Measurements from ENCODE around the gene RAB4B.
"Not testable (repeated sequence)": the region's sequence is repeated elsewhere in the genome, so short reads cannot be mapped to it uniquely, and the experiment has no call there.

The RAB4B gene

GRCh38 chr19:40777937-40778705, at the start of gene RAB4B:
TSS of gene RAB4B (plus strand) at chr19:40778247. CDS start at chr19:40778376, 129 bp downstream.
- H3K9me3 ChIP-seq, result no peaks in the 10 kb centered on the region
- no peaks in the 10 kb centered on the region for H3K36me3 ChIP-seq (replicated peaks)
- DNase-seq (ENCODE audit: low spot score in 2 of 2), result peak; percentile 100
- peak within 1 kb of the TSS; percentile 59 for H3K4me3 ChIP-seq
- in situ Hi-C loops (cut with MboI; ENCODE audit: low sequenced_read_pairs), result no loop called here
- H3K4me1 ChIP-seq, result peaks cover 10% of the 10 kb centered on the region
- H3K27me3 ChIP-seq (ENCODE audit: low read depth), result no peaks in the 10 kb centered on the region

DNA sequence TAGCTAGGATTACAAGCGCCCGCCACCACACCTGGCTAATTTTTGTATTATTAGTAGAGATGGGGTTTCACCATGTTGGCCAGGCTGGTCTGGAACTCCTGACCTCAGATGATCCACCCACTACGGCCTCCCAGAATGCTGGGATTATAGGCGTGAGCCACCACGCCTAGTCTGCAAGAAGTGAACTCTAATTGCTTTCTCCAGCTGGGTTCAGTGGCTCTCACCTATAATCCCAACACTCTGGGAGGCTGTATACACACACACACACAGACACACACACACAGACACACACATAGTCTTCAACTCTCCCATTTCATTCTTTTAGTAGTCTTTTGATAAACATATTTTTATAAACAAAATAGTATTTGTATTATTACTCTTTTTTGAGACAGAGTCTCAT, 48.0 kb upstream of the RAB4B start:
- DNase-seq (ENCODE audit: low spot score in 2 of 2); in situ Hi-C loops (cut with MboI; ENCODE audit: low sequenced_read_pairs); H3K27me3 ChIP-seq (ENCODE audit: low read depth); H3K4me1 ChIP-seq; H3K4me3 ChIP-seq; H3K9me3 ChIP-seq: not testable (repeated sequence)
- H3K36me3 ChIP-seq (replicated peaks), result peaks cover 50% of the 10 kb centered on the region

GRCh38 chr19:40732304-40732703, 45.7 kb upstream of the RAB4B start:
- H3K27me3 ChIP-seq (ENCODE audit: low read depth); H3K9me3 ChIP-seq; in situ Hi-C loops (cut with MboI; ENCODE audit: low sequenced_read_pairs); H3K4me3 ChIP-seq; DNase-seq (ENCODE audit: low spot score in 2 of 2); H3K4me1 ChIP-seq: not testable (repeated sequence)
- H3K36me3 ChIP-seq (replicated peaks), result peaks cover 52% of the 10 kb centered on the region

GRCh38 chr19:40733149-40733548, 44.9 kb upstream of the RAB4B start:
- Histone ChIP-seq H3K9me3 (no peaks in the 10 kb centered on the region), H3K4me3 (no peak overlapping the region), H3K36me3 (replicated peaks) (peaks cover 50% of the 10 kb centered on the region), H3K4me1 (no peaks in the 10 kb centered on the region), H3K27me3 (ENCODE audit: low read depth) (no peaks in the 10 kb centered on the region)
- no peak for DNase-seq (ENCODE audit: low spot score in 2 of 2)
- in situ Hi-C loops (cut with MboI; ENCODE audit: low sequenced_read_pairs), result no loop called here

DNA sequence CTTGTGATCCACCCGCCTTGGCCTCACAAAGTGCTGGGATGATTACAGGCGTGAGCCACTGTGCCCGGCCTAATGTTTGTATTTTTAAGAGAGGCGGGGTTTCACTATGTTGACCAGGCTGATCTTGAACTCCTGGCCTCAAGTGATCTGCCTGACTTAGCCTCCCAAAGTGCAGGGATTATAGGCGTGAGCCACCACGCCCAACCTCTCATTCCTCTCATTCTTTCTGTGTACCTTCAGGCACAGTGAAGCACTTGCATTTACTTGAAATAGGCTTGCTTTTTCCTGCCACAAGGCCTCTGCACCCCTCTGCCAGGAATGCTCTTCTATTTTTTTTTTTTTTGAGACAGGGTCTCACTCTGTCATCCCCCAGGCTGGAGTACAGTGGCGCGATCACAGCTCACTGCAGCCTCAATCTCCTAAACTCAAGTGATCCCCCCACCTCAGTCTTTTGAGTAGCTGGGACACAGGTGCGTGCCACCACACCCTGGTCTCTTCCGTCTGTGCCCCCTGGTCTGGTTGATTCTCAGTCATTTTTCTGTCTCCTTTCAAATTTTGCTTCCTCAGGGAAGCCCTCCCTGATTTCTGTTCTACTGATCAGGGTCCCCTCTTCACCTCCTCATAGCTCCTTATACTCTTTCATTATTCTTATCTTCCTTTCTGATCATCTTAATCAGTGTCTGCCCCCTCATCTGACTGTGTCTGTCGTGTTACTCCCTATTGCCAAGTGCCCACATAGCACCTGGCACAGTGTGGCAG, 42.9 kb upstream of the RAB4B start:
- no peaks in the 10 kb centered on the region for H3K9me3 ChIP-seq
- no peak for DNase-seq (ENCODE audit: low spot score in 2 of 2)
- no peaks in the 10 kb centered on the region for H3K27me3 ChIP-seq (ENCODE audit: low read depth)
- in situ Hi-C loops (cut with MboI; ENCODE audit: low sequenced_read_pairs), result no loop called here
- H3K4me1 ChIP-seq, result no peaks in the 10 kb centered on the region
- no peak overlapping the region for H3K4me3 ChIP-seq
- H3K36me3 ChIP-seq (replicated peaks), result peaks cover 53% of the 10 kb centered on the region

GRCh38 chr19:40736661-40737060, 41.4 kb upstream of the RAB4B start:
- no peak overlapping the region for H3K4me3 ChIP-seq
- H3K36me3 ChIP-seq (replicated peaks), result peaks cover 45% of the 10 kb centered on the region
- no peak for DNase-seq (ENCODE audit: low spot score in 2 of 2)
- no peaks in the 10 kb centered on the region for H3K4me1 ChIP-seq
- H3K27me3 ChIP-seq (ENCODE audit: low read depth), result no peaks in the 10 kb centered on the region
- no peaks in the 10 kb centered on the region for H3K9me3 ChIP-seq
- in situ Hi-C loops (cut with MboI; ENCODE audit: low sequenced_read_pairs), result no loop called here

DNA sequence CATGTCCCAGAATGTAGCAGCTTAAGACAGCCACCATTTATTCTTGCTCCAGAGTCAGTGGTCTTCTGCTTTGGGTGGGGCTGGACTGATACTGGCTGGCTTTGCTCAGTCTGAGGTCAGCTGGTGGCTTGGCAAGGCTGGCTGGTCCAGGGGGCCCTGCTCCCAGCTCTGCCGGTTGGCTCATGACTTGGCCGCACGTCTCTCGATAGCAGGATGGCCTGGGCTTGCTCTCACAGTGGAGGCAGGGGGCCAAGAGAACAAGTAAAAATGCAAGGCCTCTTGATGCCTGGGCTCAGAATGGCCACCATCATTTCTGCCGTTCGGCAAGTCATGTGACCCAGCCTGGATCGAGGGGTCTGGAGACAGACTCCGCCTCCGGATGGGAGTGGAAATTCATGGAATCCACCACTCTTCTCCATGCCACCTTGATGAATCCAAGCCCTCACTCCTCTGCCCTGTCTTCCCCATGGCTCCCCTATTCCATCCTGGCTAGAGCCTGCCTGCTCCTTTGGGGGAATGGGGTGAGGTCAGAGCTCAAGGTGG, 40.9 kb upstream of the RAB4B start:
- H3K9me3 ChIP-seq, result no peaks in the 10 kb centered on the region
- no peak overlapping the region for H3K4me3 ChIP-seq
- no peaks in the 10 kb centered on the region for H3K4me1 ChIP-seq
- no peaks in the 10 kb centered on the region for H3K27me3 ChIP-seq (ENCODE audit: low read depth)
- in situ Hi-C loops (cut with MboI; ENCODE audit: low sequenced_read_pairs), result no loop called here
- no peak for DNase-seq (ENCODE audit: low spot score in 2 of 2)
- H3K36me3 ChIP-seq (replicated peaks), result peaks cover 50% of the 10 kb centered on the region

DNA sequence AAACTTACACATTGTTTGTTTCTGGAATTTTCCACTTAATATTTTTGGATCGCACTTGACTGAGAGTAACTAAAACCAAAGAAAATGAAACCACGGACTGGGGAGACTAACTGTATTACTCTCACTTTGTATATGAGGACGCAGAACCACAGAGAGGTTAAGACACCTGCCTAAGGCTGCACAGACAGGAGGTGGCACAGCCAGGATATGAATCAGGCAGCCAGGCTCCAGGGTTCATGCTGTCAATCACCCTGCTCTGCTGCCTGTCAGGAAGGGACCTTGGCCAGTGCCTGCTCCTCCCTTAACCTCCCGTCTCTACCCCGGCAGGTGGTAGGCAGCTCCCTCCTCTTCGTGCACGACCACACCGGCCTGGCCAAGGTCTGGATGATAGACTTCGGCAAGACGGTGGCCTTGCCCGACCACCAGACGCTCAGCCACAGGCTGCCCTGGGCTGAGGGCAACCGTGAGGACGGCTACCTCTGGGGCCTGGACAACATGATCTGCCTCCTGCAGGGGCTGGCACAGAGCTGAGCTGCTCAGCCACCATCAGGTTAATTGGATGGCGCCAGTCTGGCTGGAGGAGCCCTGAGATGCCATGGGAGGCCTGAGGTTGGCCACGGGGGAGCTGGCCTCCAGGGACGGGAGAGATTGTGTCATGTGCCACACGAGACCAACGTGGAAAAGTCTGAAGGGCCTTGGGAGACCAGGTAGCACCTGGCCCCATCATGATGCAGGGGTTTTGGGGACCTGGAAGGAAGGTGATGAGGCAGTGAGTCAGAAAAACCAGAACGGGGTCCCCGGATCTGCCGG, 38.8 kb upstream of the RAB4B start:
- Histone ChIP-seq H3K4me3 (no peak overlapping the region), H3K4me1 (no peaks in the 10 kb centered on the region), H3K27me3 (ENCODE audit: low read depth) (no peaks in the 10 kb centered on the region), H3K36me3 (replicated peaks) (peaks cover 49% of the 10 kb centered on the region), H3K9me3 (no peaks in the 10 kb centered on the region)
- in situ Hi-C loops (cut with MboI; ENCODE audit: low sequenced_read_pairs), result no loop called here
- no peak for DNase-seq (ENCODE audit: low spot score in 2 of 2)

DNA sequence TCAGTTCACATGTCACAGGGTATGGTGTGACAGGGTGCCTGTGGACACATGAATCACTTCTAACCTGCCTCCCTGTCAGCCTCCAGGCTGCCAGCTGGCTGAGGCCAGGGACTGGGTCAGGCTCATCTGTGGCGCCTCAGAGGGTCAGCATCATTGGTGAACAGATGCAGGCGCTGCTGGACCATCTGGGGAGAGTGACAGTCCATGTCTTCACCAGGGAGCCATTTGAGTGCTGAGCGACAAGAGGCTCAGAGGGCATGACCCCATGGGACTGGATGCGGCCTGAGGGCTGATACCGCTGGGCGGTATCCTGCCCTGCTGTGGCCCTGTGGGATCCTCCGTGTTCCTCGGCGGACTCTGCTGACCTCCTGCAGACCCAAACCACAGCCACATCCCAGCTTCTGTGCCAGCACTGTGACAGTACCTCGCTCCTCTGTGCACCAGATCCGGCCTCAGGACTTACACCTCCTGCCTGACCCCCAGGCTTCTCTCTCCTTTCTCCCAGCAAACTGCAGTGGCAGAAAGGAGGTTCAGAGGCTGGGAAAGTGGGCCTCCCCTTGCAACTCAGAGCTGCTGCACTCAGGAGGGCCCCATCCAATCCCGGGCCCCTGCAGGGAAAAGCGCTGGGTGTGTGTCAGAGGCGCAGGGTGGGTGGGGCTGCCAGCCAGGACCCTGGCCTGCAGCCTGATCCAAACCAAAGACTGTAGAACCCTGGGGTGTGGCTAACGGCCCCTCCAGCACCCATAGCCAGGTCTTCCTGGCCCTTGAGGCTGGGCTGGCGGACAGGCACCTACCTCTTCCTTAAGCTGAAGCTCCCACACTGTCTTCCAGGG, 38.0 kb upstream of the RAB4B start:
- in situ Hi-C loops (cut with MboI; ENCODE audit: low sequenced_read_pairs), result no loop called here

DNA sequence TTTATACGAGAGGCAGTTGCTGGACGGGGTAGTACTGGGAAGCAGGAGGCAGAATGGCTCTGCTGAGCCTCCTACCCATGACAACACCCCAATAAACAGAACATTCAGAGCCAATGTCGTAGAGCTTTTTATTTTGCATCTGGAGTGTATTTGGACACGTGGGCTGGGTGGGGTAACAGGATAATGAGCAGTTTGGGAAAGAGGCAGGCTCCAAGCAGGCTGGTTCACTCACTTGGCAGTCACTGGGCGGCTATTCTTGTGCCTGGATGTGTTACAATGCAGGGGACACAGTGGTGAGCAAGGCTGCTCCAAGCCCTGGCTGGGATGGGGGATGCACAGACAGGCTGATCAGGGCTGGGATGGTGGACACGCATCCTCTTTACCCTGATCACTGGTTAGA, 37.3 kb upstream of the RAB4B start:
- H3K27me3 ChIP-seq (ENCODE audit: low read depth), result no peaks in the 10 kb centered on the region
- no peak for DNase-seq (ENCODE audit: low spot score in 2 of 2)
- H3K4me1 ChIP-seq, result no peaks in the 10 kb centered on the region
- in situ Hi-C loops (cut with MboI; ENCODE audit: low sequenced_read_pairs), result no loop called here
- H3K36me3 ChIP-seq (replicated peaks), result peaks cover 43% of the 10 kb centered on the region
- no peak overlapping the region for H3K4me3 ChIP-seq
- H3K9me3 ChIP-seq, result no peaks in the 10 kb centered on the region

More for the DNA sequence above, 38.0 kb upstream of the RAB4B start:
- Histone ChIP-seq H3K9me3 (no peaks in the 10 kb centered on the region), H3K27me3 (ENCODE audit: low read depth) (no peaks in the 10 kb centered on the region), H3K4me3 (no peak overlapping the region), H3K4me1 (no peaks in the 10 kb centered on the region), H3K36me3 (replicated peaks) (peaks cover 50% of the 10 kb centered on the region)
- no peak for DNase-seq (ENCODE audit: low spot score in 2 of 2)

GRCh38 chr19:40741527-40742390, 36.3 kb upstream of the RAB4B start:
- in situ Hi-C loops (cut with MboI; ENCODE audit: low sequenced_read_pairs), result no loop called here
- Histone ChIP-seq H3K9me3 (no peaks in the 10 kb centered on the region), H3K4me3 (no peak overlapping the region), H3K36me3 (replicated peaks) (peaks cover 43% of the 10 kb centered on the region), H3K27me3 (ENCODE audit: low read depth) (no peaks in the 10 kb centered on the region), H3K4me1 (no peaks in the 10 kb centered on the region)
- DNase-seq (ENCODE audit: low spot score in 2 of 2), result no peak

DNA sequence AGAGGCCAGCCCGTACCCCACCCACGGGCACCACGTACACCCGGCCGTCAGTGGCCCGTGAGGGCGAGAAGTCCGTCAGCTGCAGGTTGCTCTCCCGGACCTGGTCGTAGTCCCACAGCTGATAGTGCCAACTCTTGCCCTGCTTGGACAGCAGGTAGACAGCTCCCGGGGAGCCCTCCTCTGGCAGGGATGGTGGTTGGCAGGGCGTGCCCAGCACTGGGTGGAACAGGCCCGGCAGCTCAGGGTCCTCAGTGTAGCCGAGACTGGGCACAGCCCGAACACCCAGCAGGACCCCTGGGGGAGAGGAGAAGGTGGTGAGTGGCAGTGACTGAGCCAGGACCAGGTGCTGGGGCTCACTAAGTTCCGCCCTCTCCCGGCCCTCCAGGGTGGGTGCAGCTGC, 35.6 kb upstream of the RAB4B start:
- Histone ChIP-seq H3K27me3 (ENCODE audit: low read depth) (no peaks in the 10 kb centered on the region), H3K4me1 (no peaks in the 10 kb centered on the region), H3K4me3 (no peak overlapping the region), H3K9me3 (no peaks in the 10 kb centered on the region), H3K36me3 (replicated peaks) (peaks cover 43% of the 10 kb centered on the region)
- in situ Hi-C loops (cut with MboI; ENCODE audit: low sequenced_read_pairs), result no loop called here
- DNase-seq (ENCODE audit: low spot score in 2 of 2), result no peak
